ENCODE results near the gene BCL7A.

Gene BCL7A

GRCh38 chr12:122078141-122079032 is 56.7 kb downstream of the BCL7A start, which contains the start of gene MLXIP:
Gene MLXIP, plus strand, starts transcription at chr12:122078756. Its CDS starts 98 bp downstream, at chr12:122078854.
- peak; percentile 96 for DNase-seq (ENCODE audit: low spot score)

- no peak for DNase-seq (ENCODE audit: low spot score)
These were observed 57.4 kb downstream of the BCL7A start for GRCh38 chr12:122079033-122079531.

- no peak for DNase-seq (ENCODE audit: low spot score)
These were observed 57.9 kb downstream of the BCL7A start for GRCh38 chr12:122079532-122080081.

- DNase-seq (ENCODE audit: low spot score): peak; percentile 73
These were observed 58.7 kb downstream of the BCL7A start for GRCh38 chr12:122080149-122081082.

- no peak for DNase-seq (ENCODE audit: low spot score)
These were observed 59.5 kb downstream of the BCL7A start for GRCh38 chr12:122081083-122081696.

GRCh38 chr12:122081697-122082221 is 60.1 kb downstream of the BCL7A start:
- peak; percentile 47 for DNase-seq (ENCODE audit: low spot score)

- DNase-seq (ENCODE audit: low spot score): no peak
These were observed 61.1 kb downstream of the BCL7A start for GRCh38 chr12:122082621-122083356.

GRCh38 chr12:122084857-122085405 is 63.2 kb downstream of the BCL7A start:
- no peak for DNase-seq (ENCODE audit: low spot score)

GRCh38 chr12:122085591-122085990 is 63.9 kb downstream of the BCL7A start:
- DNase-seq (ENCODE audit: low spot score): no peak

GRCh38 chr12:122086116-122086515 is 64.4 kb downstream of the BCL7A start:
- DNase-seq (ENCODE audit: low spot score): no peak

- DNase-seq (ENCODE audit: low spot score): no peak
These were observed 65.1 kb downstream of the BCL7A start for GRCh38 chr12:122086641-122087285.

- DNase-seq (ENCODE audit: low spot score): no peak
These were observed 65.9 kb downstream of the BCL7A start for GRCh38 chr12:122087431-122088178.

GRCh38 chr12:122088179-122088810 is 66.6 kb downstream of the BCL7A start:
- no peak for DNase-seq (ENCODE audit: low spot score)

- no peak for DNase-seq (ENCODE audit: low spot score)
These were observed 67.4 kb downstream of the BCL7A start for GRCh38 chr12:122089077-122089476.

- peak; percentile 45 for DNase-seq (ENCODE audit: low spot score)
These were observed 69.3 kb downstream of the BCL7A start for GRCh38 chr12:122090759-122091515.

- no peak for DNase-seq (ENCODE audit: low spot score)
These were observed 71.6 kb downstream of the BCL7A start for GRCh38 chr12:122093098-122093883.

GRCh38 chr12:122094137-122094734 is 72.6 kb downstream of the BCL7A start:
- DNase-seq (ENCODE audit: low spot score): no peak
